Stimulated activated naive CD8-positive, alpha-beta T cell treated with anti-CD3 and anti-CD28 coated beads, Interleukin-15, Interleukin-2, amounts not matched to agents 100 ng/mL and 50 ng/mL, for 24 hours (primary cell): ENCODE data around the gene NEK4.
A peak's percentile ranks its signal among the peaks of the same experiment; 100 is the strongest.
"Not testable (repeated sequence)": the region's sequence is repeated elsewhere in the genome, so short reads cannot be mapped to it uniquely, and the experiment has no call there.

ENCODE experiments used
- H3K27ac Mint-ChIP-seq: one replicate; pipeline ENCODE4 v1.8.0; 2021; ENCODE audit warnings: mild to moderate bottlenecking, mixed read lengths
- H3K27me3 Mint-ChIP-seq: one replicate; pipeline ENCODE4 v1.8.0; 2021; ENCODE audit warnings: mixed read lengths
- H3K36me3 Mint-ChIP-seq: one replicate; pipeline ENCODE4 v1.8.0; 2021; ENCODE audit warnings: low read depth, mixed read lengths
- H3K4me1 Mint-ChIP-seq: one replicate; pipeline ENCODE4 v1.8.0; 2021; ENCODE audit warnings: low read depth, mixed read lengths
- H3K4me3 Mint-ChIP-seq: one replicate; pipeline ENCODE4 v1.8.0; 2021; ENCODE audit warnings: mild to moderate bottlenecking, mixed read lengths
- H3K9me3 Mint-ChIP-seq: one replicate; pipeline ENCODE4 v1.8.0; 2021; ENCODE audit warnings: mixed read lengths

The NEK4 gene

DNA sequence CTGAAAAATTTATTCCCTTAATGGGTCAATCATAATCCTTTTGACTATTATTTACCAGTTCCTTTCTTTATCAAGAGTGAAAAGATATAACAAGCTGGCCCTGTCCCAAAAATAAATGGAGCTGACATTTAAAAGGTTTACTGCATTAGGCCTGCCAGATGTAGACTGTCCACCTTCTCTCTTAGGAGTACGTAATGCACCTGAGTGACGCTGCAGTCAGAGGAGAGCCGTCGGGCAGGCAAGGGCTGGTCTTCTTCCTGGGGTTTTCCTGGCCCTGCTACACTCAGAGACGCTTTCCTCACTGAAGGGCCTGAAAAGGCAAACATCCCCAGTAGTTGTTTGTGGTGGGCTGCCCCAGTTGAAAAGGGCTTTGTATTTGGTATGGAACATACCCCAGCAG, 27.6 kb downstream of the NEK4 start:
- H3K36me3 Mint-ChIP-seq: peaks cover 52% of the 10 kb centered on the region
- no peaks in the 10 kb centered on the region for H3K4me1 Mint-ChIP-seq
- no peak overlapping the region for H3K27ac Mint-ChIP-seq
- H3K9me3 Mint-ChIP-seq: no peaks in the 10 kb centered on the region
- no peak overlapping the region for H3K4me3 Mint-ChIP-seq
- H3K27me3 Mint-ChIP-seq: no peaks in the 10 kb centered on the region

GRCh38 chr3:52742418-52743041, 28.2 kb downstream of the NEK4 start:
- Mint-ChIP-seq H3K27me3 (no peaks in the 10 kb centered on the region), H3K36me3 (peaks cover 52% of the 10 kb centered on the region), H3K4me1 (no peaks in the 10 kb centered on the region), H3K9me3 (no peaks in the 10 kb centered on the region), H3K27ac (no peak overlapping the region), H3K4me3 (no peak overlapping the region)

DNA sequence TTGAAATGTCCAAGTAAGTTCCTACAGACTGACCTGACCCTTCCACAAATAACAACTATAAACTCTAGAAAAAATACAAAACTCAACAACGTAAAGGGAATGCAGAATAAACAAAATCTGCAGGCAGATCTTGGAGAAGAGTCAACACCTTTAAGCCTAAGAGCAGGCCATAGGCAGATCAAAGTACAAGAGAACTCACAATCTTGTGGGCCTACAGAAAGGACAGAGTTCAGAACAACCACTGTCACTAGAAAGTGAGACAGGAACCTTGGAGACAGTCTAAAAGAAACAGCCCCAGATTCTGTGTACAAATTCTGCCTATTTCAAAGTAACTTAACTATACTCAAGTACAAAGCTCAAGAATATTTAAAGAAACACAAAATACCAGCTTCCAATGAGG, 31.0 kb downstream of the NEK4 start:
- H3K4me1 Mint-ChIP-seq: no peaks in the 10 kb centered on the region
- H3K36me3 Mint-ChIP-seq: peaks cover 55% of the 10 kb centered on the region
- H3K4me3 Mint-ChIP-seq: no peak overlapping the region
- no peaks in the 10 kb centered on the region for H3K9me3 Mint-ChIP-seq
- no peak overlapping the region for H3K27ac Mint-ChIP-seq
- no peaks in the 10 kb centered on the region for H3K27me3 Mint-ChIP-seq

- peaks cover 20% of the 10 kb centered on the region for H3K9me3 Mint-ChIP-seq
- H3K4me3 Mint-ChIP-seq: no peak overlapping the region
- H3K27me3 Mint-ChIP-seq: no peaks in the 10 kb centered on the region
- H3K27ac Mint-ChIP-seq: no peak overlapping the region
- H3K36me3 Mint-ChIP-seq: peaks cover 82% of the 10 kb centered on the region
- peaks cover 6% of the 10 kb centered on the region for H3K4me1 Mint-ChIP-seq
Measured at GRCh38 chr3:52733256-52733891, 37.4 kb downstream of the NEK4 start.

DNA sequence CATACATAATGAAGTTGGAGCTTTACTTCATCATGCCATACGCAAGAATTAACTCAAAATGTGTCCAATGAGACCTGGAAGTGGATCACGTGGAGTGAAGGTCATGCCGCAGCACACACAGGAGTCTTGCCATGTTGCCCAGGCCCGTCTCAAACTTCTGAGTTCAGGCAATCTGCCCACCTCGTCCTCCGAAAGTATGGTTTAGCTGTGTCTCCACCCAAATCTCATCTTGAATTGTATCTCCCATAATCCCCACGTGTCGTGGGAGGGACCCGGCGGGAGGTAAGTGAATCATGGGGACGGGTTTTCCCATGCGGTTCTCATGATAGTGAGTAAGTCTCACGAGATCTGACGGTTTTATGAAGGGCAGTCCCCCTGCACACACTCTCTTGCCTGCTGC, 39.1 kb downstream of the NEK4 start:
- Mint-ChIP-seq H3K9me3 (peaks cover 21% of the 10 kb centered on the region), H3K36me3 (peaks cover 81% of the 10 kb centered on the region), H3K27ac (no peak overlapping the region), H3K4me3 (no peak overlapping the region), H3K4me1 (peaks cover 6% of the 10 kb centered on the region), H3K27me3 (no peaks in the 10 kb centered on the region)

GRCh38 chr3:52730681-52731080, 40.1 kb downstream of the NEK4 start:
- peaks cover 21% of the 10 kb centered on the region for H3K9me3 Mint-ChIP-seq
- H3K4me3 Mint-ChIP-seq: no peak overlapping the region
- H3K27me3 Mint-ChIP-seq: no peaks in the 10 kb centered on the region
- H3K36me3 Mint-ChIP-seq: peaks cover 76% of the 10 kb centered on the region
- peaks cover 6% of the 10 kb centered on the region for H3K4me1 Mint-ChIP-seq
- peak overlapping the region; percentile 26 for H3K27ac Mint-ChIP-seq

DNA sequence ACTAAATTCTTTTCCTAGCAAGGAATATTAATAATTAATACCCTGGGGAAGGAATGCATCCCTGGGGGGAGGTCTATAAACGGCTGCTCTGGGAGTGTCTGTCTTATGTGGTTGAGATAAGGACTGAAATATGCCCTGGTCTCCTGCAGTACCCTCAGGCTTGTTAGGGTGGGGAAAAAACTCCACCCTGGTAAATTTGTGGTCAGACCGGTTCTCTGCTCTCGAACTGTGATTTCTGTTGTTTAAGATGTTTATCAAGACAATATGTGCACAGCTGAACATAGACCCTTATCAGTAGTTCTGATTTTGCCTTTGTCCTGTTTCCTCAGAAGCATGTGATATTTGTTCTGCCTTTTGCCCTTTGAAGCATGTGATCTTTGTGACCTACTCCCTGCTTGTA, 42.0 kb downstream of the NEK4 start:
- not testable (repeated sequence) for H3K4me3 Mint-ChIP-seq, H3K27me3 Mint-ChIP-seq, H3K4me1 Mint-ChIP-seq, H3K27ac Mint-ChIP-seq
- peaks cover 21% of the 10 kb centered on the region for H3K9me3 Mint-ChIP-seq
- peaks cover 63% of the 10 kb centered on the region for H3K36me3 Mint-ChIP-seq

DNA sequence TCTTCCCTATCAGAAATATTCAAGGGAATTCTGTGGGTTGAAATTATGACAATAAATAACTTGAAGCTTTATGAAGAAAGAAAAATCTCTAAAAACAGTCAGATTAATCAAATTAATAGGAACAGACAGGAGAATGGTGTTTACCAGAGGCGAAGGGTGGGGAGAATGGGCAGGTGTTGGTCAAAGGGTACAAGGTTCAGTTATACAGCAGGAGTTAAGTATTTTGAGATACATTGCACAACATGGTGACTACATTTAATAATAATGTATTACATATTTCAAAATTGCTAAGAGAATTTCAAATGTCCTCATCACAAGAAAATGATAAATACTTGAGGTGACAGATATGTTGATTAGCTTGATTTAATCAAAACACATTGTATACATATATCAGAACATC, 46.2 kb downstream of the NEK4 start:
- Mint-ChIP-seq H3K4me3 (no peak overlapping the region), H3K27me3 (no peaks in the 10 kb centered on the region), H3K4me1 (peaks cover 27% of the 10 kb centered on the region), H3K27ac (no peak overlapping the region), H3K9me3 (peaks cover 4% of the 10 kb centered on the region), H3K36me3 (peaks cover 30% of the 10 kb centered on the region)

- no peaks in the 10 kb centered on the region for H3K27me3 Mint-ChIP-seq
- H3K4me3 Mint-ChIP-seq: no peak overlapping the region
- peaks cover 4% of the 10 kb centered on the region for H3K9me3 Mint-ChIP-seq
- H3K36me3 Mint-ChIP-seq: peaks cover 29% of the 10 kb centered on the region
- H3K4me1 Mint-ChIP-seq: peaks cover 27% of the 10 kb centered on the region
- no peak overlapping the region for H3K27ac Mint-ChIP-seq
Measured at GRCh38 chr3:52723935-52724334, 46.8 kb downstream of the NEK4 start.

GRCh38 chr3:52722491-52722890, 48.2 kb downstream of the NEK4 start:
- Mint-ChIP-seq H3K36me3 (peaks cover 19% of the 10 kb centered on the region), H3K4me1 (peaks cover 27% of the 10 kb centered on the region), H3K9me3 (no peaks in the 10 kb centered on the region), H3K4me3 (no peak overlapping the region), H3K27ac (no peak overlapping the region), H3K27me3 (no peaks in the 10 kb centered on the region)

DNA sequence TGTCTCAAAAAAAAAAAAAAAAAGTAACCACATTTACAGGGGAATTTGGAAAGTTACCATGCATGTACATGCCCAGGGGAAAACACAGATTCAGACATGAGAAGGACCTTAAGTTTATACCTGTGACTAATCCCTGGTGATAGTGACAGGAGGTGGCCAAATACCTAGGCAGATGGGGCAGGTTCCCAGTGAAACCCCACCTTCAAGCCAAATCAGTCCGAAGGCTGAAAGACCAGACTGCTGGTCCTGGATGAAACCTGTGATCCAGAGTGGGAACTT, 49.1 kb downstream of the NEK4 start:
- no peak overlapping the region for H3K27ac Mint-ChIP-seq
- H3K4me3 Mint-ChIP-seq: no peak overlapping the region
- peaks cover 27% of the 10 kb centered on the region for H3K4me1 Mint-ChIP-seq
- H3K36me3 Mint-ChIP-seq: peaks cover 19% of the 10 kb centered on the region
- no peaks in the 10 kb centered on the region for H3K9me3 Mint-ChIP-seq
- H3K27me3 Mint-ChIP-seq: no peaks in the 10 kb centered on the region

DNA sequence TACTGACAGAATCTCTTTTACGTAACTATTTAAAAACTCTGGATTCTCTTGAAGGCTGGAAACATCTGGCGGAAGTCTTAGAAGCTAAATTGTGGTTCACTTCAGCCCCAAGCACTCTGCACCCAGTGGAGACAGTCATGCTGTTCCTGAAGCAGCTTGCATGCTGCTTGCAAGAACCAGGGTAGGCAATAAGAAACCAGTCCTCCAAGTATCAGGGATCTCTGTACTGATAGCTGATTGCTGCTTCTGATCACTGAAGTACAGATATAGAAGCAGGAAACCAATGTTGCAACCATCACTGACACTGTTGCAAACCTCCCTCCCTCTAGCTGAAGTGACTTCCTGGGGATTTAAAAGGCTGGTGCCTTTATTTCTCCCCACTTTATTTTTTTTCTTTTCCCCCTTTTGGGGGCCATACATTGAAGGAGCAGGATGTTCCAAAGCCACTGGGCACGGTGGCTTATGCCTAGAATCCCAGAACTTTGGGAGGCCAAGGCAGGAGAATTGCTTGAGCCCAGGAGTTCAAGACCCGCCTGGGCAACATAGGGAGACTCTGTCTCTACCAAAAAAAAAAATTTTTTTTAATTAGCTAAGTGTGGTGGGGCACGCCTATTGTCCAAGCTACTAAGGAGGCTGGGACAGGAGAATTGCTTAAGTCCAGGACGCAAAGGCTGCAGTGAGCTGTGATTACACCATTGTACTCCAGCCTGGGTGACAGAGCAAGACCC, 49.6 kb downstream of the NEK4 start:
- H3K4me3 Mint-ChIP-seq: no peak overlapping the region
- peaks cover 27% of the 10 kb centered on the region for H3K4me1 Mint-ChIP-seq
- no peaks in the 10 kb centered on the region for H3K9me3 Mint-ChIP-seq
- no peaks in the 10 kb centered on the region for H3K27me3 Mint-ChIP-seq
- H3K36me3 Mint-ChIP-seq: peaks cover 19% of the 10 kb centered on the region
- H3K27ac Mint-ChIP-seq: peak overlapping the region; percentile 34

GRCh38 chr3:52719618-52720017, 51.1 kb downstream of the NEK4 start:
- Mint-ChIP-seq H3K27ac (peak overlapping the region; percentile 1), H3K9me3 (no peaks in the 10 kb centered on the region)

GRCh38 chr3:52715714-52716305, 54.9 kb downstream of the NEK4 start:
- H3K4me1 Mint-ChIP-seq: peaks cover 12% of the 10 kb centered on the region
- H3K36me3 Mint-ChIP-seq: peaks cover 25% of the 10 kb centered on the region
- no peak overlapping the region for H3K27ac Mint-ChIP-seq

More at GRCh38 chr3:52719618-52720017, 51.1 kb downstream of the NEK4 start:
- H3K36me3 Mint-ChIP-seq: peaks cover 19% of the 10 kb centered on the region
- peaks cover 27% of the 10 kb centered on the region for H3K4me1 Mint-ChIP-seq
- no peaks in the 10 kb centered on the region for H3K27me3 Mint-ChIP-seq
- H3K4me3 Mint-ChIP-seq: no peak overlapping the region

More at GRCh38 chr3:52715714-52716305, 54.9 kb downstream of the NEK4 start:
- Mint-ChIP-seq H3K27me3 (no peaks in the 10 kb centered on the region), H3K9me3 (no peaks in the 10 kb centered on the region), H3K4me3 (no peak overlapping the region)
